SU-DHL-6 (cell line): ENCODE measurements around the gene EPHB1.

Experiments used
- EZH2phosphoT487 ChIP-seq: fragments of 200-600 bp; sonication (generic), shearing (Covaris generic); conservative IDR thresholded peaks from 2 replicates; pipeline ENCODE4 v1.6.1; 2018; ENCODE audit warnings: mild to moderate bottlenecking, antibody characterized with exemption, low read length, moderate library complexity, mixed read lengths
- TF ChIP-seq, protein P1 (sequence below): fragments of 200-600 bp; sonication (generic); IDR thresholded peaks from one replicate; pipeline ENCODE4 v1.5.1; 2017; ENCODE audit warnings: antibody characterized with exemption, mild to moderate bottlenecking, low read length, moderate library complexity; ENCODE audit not compliant: insufficient read depth, poor library complexity, severe bottlenecking

DNA sequence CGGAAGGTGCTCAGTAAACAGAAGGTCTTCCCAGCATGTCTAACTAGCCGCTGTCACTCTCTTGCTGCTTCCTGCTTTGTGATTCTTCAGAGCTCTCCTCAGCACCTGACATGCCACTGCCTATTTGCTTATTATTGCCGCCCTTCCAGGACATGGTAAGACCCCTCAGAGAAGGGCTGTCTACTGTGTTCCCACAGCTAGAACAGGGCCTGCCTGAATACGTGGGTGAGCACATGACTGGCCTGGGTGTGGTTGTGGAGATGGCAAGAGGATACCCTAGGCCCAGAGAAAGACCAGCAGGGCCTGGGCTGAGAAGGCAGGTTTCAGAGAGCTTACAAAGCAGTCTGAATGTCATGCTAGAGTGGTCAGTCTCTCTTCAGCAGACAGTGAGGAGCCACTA, 2.4 kb upstream of the EPHB1 start:
- TF ChIP-seq, protein P1, sequence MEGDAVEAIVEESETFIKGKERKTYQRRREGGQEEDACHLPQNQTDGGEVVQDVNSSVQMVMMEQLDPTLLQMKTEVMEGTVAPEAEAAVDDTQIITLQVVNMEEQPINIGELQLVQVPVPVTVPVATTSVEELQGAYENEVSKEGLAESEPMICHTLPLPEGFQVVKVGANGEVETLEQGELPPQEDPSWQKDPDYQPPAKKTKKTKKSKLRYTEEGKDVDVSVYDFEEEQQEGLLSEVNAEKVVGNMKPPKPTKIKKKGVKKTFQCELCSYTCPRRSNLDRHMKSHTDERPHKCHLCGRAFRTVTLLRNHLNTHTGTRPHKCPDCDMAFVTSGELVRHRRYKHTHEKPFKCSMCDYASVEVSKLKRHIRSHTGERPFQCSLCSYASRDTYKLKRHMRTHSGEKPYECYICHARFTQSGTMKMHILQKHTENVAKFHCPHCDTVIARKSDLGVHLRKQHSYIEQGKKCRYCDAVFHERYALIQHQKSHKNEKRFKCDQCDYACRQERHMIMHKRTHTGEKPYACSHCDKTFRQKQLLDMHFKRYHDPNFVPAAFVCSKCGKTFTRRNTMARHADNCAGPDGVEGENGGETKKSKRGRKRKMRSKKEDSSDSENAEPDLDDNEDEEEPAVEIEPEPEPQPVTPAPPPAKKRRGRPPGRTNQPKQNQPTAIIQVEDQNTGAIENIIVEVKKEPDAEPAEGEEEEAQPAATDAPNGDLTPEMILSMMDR: no peak
- TF ChIP-seq EZH2phosphoT487: no peak
